GM21737 (cell line): ENCODE measurements around the gene LPP.

Experiments
- ATAC-seq: cut with Tn5 transposase; IDR thresholded peaks from one replicate; pipeline ENCODE4 v1.9.1; 2021; ENCODE audit warnings: mild to moderate bottlenecking, moderate library complexity; ENCODE audit not compliant: unreplicated experiment

The LPP gene

GRCh38 chr3:188244395-188244861 is 90.5 kb downstream of the LPP start:
- no peak for ATAC-seq

- no peak for ATAC-seq
Observed at GRCh38 chr3:188246905-188247304, 92.9 kb downstream of the LPP start.

GRCh38 chr3:188248036-188248561 is 94.1 kb downstream of the LPP start:
- ATAC-seq, result no peak

GRCh38 chr3:188253123-188253793 is 99.3 kb downstream of the LPP start:
- ATAC-seq, result no peak

GRCh38 chr3:188253800-188254452 is 100.0 kb downstream of the LPP start:
- no peak for ATAC-seq

GRCh38 chr3:188254520-188255070 is 100.6 kb downstream of the LPP start:
- ATAC-seq, result no peak

GRCh38 chr3:188255190-188255589 is 101.2 kb downstream of the LPP start:
- ATAC-seq, result no peak

GRCh38 chr3:188256758-188257157 is 102.8 kb downstream of the LPP start:
- ATAC-seq, result no peak

GRCh38 chr3:188257384-188258026 is 103.5 kb downstream of the LPP start:
- no peak for ATAC-seq

GRCh38 chr3:188259191-188259590 is 105.2 kb downstream of the LPP start:
- no peak for ATAC-seq

- ATAC-seq, result no peak
Observed at GRCh38 chr3:188259596-188259995, 105.6 kb downstream of the LPP start.

- no peak for ATAC-seq
Observed at GRCh38 chr3:188261011-188261410, 107.1 kb downstream of the LPP start.

GRCh38 chr3:188262488-188262887 is 108.5 kb downstream of the LPP start:
- no peak for ATAC-seq

- ATAC-seq, result no peak
Observed at GRCh38 chr3:188262913-188263683, 109.1 kb downstream of the LPP start.

- ATAC-seq, result no peak
Observed at GRCh38 chr3:188264226-188265207, 110.6 kb downstream of the LPP start.

GRCh38 chr3:188266562-188267274 is 112.8 kb downstream of the LPP start:
- no peak for ATAC-seq

GRCh38 chr3:188267790-188268335 is 113.9 kb downstream of the LPP start:
- ATAC-seq, result no peak

GRCh38 chr3:188268336-188268735 is 114.4 kb downstream of the LPP start:
- ATAC-seq, result no peak

- no peak for ATAC-seq
Observed at GRCh38 chr3:188269040-188269439, 115.1 kb downstream of the LPP start.
